HG02763 (cell line): ENCODE results near the gene SBF1.
A peak's percentile ranks its signal among the peaks of the same experiment; 100 is the strongest.

Experiments used
- ATAC-seq: cut with Tn5 transposase; IDR thresholded peaks from one replicate; pipeline ENCODE4 v1.9.1; 2021; ENCODE audit warnings: mild to moderate bottlenecking, moderate library complexity; ENCODE audit not compliant: unreplicated experiment

SBF1 gene

DNA sequence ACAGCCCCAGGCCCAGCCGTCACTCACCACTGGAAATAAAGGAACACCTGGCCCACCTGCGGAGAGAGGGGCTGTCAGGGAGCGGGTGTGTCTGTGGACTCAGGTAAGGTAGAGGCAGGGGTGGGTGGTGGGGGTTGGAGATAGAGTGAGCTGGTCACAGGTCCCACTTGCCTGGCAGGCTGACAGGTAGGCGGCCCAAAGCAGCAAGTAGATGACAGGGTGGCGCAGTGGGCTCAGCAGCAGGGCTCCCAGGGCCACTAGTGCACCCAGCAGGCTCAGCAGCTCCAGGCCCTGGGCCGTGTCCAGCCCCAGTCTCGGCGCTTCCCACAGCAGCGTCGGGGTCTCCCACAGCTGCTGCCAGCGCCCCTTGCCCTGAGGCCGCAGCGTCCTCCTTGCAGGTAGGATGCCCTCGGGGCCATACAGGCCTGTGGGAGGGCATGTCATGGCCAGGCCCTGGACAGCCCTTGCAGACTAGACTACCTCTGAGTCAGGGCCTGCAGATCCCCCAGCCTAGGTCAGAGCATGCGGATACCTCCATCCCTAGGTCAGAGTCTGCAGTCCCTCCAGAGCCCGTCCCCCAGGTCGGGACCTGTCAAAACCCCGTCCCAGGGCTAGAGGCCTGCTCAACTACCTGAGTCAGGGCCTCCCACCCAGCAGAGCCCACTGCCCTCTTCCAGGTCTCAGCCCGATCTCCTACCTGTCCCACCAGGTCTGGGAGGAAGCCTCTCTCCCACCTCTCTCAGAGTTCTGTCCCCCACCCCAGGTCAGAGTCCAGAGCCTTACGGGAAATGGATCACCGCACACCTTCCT lies 32.0 kb upstream of the SBF1 start:
- ATAC-seq, result peak; percentile 5

- no peak for ATAC-seq
Observed at GRCh38 chr22:50505776-50506610, 31.2 kb upstream of the SBF1 start.

- no peak for ATAC-seq
Observed at GRCh38 chr22:50505276-50505775, 30.5 kb upstream of the SBF1 start.

- no peak for ATAC-seq
Observed at GRCh38 chr22:50504369-50505211, 29.8 kb upstream of the SBF1 start.

- ATAC-seq, result no peak
Observed at GRCh38 chr22:50503475-50504145, 28.8 kb upstream of the SBF1 start.

DNA sequence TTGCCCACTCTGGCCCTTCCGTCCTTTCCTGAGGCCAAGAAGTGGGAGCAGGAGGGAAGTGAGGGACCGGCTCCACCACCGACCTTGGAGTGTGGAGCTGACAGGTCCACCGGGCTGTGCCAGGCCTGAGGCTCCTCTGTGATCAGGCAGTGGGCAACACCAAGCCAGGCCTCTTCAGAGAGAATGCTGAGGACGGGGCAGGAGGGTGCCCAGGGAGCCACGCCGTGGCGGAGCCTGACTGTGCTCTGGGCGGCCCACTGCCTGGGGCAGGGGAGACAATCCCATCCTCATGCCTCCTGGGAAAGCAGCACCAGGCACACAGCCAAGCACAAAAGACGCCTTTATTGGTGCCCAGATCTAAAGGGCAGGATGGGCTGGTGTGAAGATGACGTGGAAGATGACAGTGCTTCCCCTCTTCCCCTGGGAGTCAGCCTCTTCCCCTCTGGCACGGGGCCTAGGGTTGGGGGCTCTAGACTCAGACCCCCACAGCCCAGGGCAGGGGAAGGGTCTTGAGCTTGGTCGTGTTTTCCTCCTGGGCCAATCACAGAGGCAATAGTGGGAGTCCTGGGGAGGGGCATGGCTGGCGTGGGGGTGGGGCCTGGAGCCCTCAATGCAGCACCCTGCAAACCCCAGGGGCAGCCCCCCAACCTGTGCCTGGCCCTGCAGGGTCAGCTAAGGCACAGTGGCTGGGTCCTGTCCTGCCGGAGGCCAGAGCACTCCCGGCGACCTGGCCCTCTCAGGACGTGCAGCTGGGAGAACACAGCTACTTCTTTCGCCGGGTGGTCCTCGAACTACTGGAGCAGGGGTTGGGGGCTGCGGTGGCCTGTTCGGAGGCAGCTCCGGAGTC lies 28.0 kb upstream of the SBF1 start:
- ATAC-seq, result no peak

GRCh38 chr22:50502096-50502495 lies 27.3 kb upstream of the SBF1 start:
- no peak for ATAC-seq

DNA sequence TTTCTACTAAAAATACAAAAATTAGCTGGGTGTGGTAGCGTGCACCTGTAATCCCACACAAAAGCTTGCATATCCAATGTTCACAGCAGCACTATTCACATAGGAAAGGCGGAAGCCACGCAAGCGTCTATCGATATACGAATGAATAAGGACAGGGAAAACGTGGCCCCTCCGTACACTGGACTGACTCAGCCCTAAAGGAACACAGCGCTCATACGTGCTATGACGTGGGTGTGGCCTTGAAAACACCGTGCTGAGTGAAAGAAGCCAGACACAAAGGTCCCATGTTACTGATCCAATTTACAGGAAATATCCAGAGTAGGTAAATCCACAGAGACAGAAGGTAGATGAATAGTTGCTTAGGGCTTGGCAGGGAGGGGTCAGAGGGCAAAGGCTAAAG lies 25.6 kb upstream of the SBF1 start:
- ATAC-seq, result no peak

DNA sequence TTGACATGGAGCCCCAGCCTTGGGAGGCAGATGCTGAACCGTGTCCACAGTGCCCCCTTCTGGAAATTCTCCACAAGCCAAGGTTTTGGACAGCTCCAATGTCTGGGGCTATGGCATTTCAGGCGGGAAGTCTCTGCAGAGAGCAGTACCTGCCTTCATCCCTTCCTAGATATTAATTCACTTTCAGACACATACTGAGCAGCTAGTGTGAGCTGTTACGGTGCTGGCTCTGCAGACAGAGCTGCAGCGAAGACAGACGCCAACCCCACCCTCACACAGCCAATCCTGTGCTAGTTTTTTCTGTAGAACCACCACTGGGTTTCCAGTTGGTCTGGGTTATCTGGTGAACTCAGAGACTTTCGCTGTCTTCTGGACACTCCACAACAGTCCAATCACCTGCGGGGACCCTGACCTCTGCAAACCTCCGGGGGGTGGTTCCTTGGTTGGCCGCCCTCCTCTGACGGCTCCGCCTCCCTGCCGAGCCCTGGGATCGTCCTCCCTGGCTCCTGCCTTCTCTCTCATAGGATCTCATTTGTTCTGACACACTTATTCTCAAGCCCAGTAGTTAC lies 23.6 kb upstream of the SBF1 start:
- ATAC-seq, result no peak

DNA sequence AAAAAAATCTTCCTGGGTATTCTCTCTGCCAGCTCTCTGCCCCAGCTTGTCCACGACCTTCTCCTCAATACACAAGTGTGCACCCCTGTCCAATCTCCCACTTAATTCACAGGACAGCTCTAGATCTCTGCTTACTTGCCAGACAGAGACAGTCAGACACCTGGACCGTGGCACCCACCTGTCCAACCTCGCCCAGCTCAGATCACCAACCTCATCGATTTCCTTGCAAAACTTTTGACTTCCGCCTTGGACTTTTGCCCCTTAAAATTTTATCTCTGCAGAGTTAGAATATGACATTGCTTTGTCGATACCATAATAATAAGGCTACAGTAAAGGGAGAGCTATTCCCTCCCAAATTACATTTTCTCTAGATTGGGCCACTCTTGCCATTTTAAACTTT lies 22.3 kb upstream of the SBF1 start:
- no peak for ATAC-seq

DNA sequence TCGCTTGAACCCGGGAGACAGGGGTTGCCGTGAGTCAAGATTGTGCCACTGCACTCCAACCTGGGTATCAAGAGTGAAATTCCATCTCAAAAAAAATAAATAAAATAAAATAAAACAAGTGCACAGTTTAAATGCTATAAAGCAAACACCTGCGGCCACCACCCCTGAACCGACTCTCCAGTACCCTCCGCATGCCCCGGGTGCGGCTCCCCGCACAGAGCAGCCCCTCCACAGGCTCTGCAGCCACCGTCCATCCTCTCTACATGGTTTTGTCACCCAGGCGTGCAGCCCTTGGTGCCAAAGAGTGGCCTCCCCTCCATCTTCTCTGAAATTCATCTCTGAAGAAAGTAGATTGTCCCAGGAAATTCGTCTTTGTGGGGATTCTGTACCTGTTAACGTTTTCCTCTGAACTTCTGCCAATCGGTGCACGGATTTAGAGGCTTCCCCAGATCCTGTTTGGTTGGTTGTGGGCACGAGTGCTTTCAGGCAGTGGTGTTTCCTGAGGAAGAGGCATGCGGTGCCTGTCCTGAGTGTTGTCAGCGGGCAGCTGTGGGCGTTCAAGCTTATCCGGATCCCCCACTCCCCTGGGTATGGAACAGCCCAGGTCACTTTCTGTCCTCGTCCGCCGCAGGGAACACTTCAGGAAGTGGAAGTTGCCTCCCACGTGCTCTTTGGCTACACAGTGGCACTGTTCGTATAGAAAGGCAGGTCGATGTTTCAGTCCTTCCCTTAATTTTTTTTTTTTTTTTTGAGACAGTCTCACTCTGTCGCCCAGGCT lies 15.9 kb upstream of the SBF1 start:
- ATAC-seq, result no peak

DNA sequence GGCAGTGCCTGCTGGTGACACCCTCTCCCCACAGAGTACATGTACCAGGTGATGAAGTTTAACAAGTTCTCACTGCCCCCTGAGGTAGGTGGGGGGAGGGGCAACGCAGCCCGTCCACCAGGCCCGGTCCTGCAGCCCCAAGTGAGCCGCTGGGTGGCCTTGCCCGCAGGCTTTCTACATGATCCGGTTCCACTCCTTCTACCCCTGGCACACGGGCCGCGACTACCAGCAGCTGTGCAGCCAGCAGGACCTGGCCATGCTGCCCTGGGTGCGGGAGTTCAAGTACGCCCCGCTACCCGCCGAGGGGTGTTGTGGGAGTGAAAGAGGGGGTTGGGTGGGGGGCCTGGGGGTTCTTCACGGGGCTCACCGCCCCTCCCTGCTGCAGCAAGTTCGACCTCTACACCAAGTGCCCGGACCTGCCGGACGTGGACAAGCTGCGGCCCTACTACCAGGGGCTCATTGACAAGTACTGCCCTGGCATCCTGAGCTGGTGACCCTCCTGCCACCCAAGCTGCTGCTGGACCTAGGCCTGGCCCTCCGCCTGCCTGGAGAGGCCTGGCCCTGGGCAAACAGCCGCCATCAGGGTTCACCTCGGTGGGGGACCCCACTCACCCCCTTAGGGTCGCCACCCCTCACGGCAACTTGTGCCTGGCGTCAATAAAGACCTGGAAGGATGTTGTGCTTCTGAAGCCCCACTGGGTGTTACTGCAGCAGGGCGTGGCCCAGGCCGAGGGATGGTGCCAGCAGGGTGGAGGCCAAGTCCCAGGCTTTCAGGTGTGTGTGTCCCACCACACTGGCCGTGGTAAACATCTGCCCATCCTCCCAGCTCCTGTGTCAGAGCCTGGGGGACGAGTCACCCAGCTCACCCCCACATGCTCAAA lies 14.8 kb upstream of the SBF1 start:
- ATAC-seq, result no peak

DNA sequence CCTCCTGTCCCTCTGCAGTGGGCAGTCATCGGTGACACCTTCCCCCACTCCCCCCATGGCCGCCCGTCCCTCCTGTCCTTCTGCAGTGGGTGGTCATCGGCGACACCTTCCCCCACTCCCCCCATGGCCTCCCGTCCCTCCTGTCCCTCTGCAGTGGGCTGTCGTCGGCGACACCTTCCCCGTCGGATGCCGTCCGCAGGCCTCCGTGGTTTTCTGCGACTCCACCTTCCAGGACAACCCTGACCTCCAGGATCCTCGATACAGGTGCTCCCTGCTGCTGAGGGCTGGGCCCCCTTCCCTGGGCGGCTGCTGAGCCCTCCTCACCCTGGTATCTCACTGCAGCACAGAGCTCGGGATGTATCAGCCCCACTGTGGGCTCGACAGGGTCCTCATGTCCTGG lies 14.1 kb upstream of the SBF1 start:
- ATAC-seq, result no peak

DNA sequence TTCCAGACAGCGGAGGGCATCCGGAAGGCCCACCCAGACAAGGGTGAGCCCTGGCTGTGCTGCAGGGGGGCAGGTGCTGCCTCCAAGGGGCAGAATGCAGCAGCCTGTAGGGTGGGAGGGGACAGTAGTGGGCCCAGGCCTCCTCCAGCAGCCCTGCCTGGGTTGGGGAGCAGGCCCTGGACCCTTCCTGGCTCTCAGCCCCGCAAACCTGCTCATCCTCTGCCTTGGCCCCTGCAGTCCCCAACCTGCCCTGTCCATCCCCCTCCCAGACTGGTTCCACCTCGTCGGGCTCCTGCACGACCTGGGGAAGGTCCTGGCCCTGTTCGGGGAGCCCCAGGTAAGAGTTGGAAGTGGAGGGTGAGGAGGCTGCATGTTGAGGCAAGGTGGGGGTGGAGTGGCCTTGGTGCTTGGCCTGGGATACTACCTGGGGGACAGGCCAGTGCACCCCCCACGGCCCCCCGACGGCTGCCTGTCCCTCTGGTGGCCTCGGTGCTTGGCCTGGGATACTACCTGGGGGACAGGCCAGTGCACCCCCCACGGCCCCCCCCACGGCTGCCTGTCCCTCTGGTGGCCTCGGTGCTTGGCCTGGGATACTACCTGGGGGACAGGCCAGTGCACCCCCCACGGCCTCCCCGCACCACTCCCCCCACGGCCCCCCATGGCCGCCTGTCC lies 13.3 kb upstream of the SBF1 start:
- ATAC-seq, result no peak

- ATAC-seq, result no peak
Observed at GRCh38 chr22:50487290-50488005, 12.6 kb upstream of the SBF1 start.

GRCh38 chr22:50486561-50487289 lies 11.9 kb upstream of the SBF1 start, which contains the start of gene MIOX:
MIOX (plus strand) TSS chr22:50486859; CDS start chr22:50486898, 39 bp downstream.
- no peak for ATAC-seq
